Measurements from ENCODE around the gene LEPR.
"Not testable (repeated sequence)": the region's sequence is repeated elsewhere in the genome, so short reads cannot be mapped to it uniquely, and the experiment has no call there.

The LEPR gene

GRCh38 chr1:65420590-65421350 is at the start of gene LEPR, which contains the start of gene LEPROT:
Gene LEPR (plus strand): TSS chr1:65420668. CDS start chr1:65565566, 144,898 bp downstream.
Gene LEPROT (plus strand): TSS chr1:65420668. CDS start chr1:65420725, 57 bp downstream.
- DNase-seq (ENCODE audit: low read depth): no peak
- peak within 1 kb of the TSS; percentile 88 for H3K4me3 ChIP-seq (ENCODE audit: low read length)
- no peak for TF ChIP-seq CTCF (conservative IDR thresholded peaks at IDR 0.05; ENCODE audit: low read depth, low read length)

GRCh38 chr1:65371544-65371943 is 48.9 kb upstream of the LEPR start:
- TF ChIP-seq CTCF (conservative IDR thresholded peaks at IDR 0.05; ENCODE audit: low read depth, low read length): no peak
- H3K4me3 ChIP-seq (ENCODE audit: low read length): no peak overlapping the region
- no peak for DNase-seq (ENCODE audit: low read depth)

- no peak for TF ChIP-seq CTCF (conservative IDR thresholded peaks at IDR 0.05; ENCODE audit: low read depth, low read length)
- DNase-seq (ENCODE audit: low read depth): peak; percentile 1
- H3K4me3 ChIP-seq (ENCODE audit: low read length): no peak overlapping the region
These were observed 47.9 kb upstream of the LEPR start for GRCh38 chr1:65372557-65372956.

- DNase-seq (ENCODE audit: low read depth): no peak
- no peak overlapping the region for H3K4me3 ChIP-seq (ENCODE audit: low read length)
- no peak for TF ChIP-seq CTCF (conservative IDR thresholded peaks at IDR 0.05; ENCODE audit: low read depth, low read length)
These were observed 42.8 kb upstream of the LEPR start for GRCh38 chr1:65377496-65378246.

GRCh38 chr1:65378247-65378946 is 42.1 kb upstream of the LEPR start:
- TF ChIP-seq CTCF (conservative IDR thresholded peaks at IDR 0.05; ENCODE audit: low read depth, low read length): no peak
- DNase-seq (ENCODE audit: low read depth): no peak
- H3K4me3 ChIP-seq (ENCODE audit: low read length): no peak overlapping the region

GRCh38 chr1:65384426-65384825 is 36.0 kb upstream of the LEPR start:
- not testable (repeated sequence) for DNase-seq (ENCODE audit: low read depth); H3K4me3 ChIP-seq (ENCODE audit: low read length)

- no peak for DNase-seq (ENCODE audit: low read depth)
- no peak overlapping the region for H3K4me3 ChIP-seq (ENCODE audit: low read length)
- no peak for TF ChIP-seq CTCF (conservative IDR thresholded peaks at IDR 0.05; ENCODE audit: low read depth, low read length)
These were observed 34.0 kb upstream of the LEPR start for GRCh38 chr1:65386439-65386838.
